Hypothalamus (tissue), 51 donors: ENCODE results near the gene OR10A2.
"Not testable (repeated sequence)": the region's sequence is repeated elsewhere in the genome, so short reads cannot be mapped to it uniquely, and the experiment has no call there.

Source experiments
- DNase-seq, 51 donors: peaks; one replicate each; lab custom pipeline; 2025; lab: John Stamatoyannopoulos, UW

The OR10A2 gene

DNA sequence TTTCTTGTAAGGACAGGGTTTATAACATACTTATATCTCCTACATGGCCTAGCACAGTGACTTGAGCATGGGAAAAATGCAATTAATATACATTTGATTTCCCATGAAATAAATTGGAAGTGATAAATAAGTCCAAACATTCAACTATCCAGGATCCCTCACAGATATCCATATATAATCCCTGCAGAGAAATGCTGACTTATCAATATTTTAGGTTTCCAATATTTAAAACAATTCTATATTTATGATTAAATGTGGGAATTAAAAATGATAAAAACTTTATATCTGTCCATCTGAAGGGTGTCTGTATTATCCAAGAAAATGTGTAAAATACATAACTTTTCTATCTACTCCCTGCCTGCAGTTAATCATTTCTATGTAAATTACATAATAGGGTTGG, 19.9 kb downstream of the OR10A2 start:
- no peak for DNase-seq

DNA sequence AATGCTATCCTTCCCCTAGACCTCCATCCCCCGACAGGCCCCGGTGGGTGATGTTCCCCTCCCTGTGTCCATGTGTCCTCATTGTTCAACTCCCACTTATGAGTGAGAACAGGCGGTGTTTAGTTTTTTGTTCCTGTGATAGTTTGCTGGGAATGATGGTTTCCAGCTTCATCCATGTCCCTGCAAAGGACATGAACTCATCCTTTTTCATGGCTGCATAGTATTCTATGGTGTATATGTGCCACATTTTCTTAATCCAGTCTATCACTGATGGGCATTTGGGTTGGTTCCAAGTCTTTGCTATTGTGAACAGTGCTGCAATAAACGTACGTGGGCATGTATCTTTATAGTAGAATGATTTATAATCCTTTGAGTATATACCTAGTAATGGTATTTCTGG, 24.9 kb downstream of the OR10A2 start:
- DNase-seq = not testable (repeated sequence)

DNA sequence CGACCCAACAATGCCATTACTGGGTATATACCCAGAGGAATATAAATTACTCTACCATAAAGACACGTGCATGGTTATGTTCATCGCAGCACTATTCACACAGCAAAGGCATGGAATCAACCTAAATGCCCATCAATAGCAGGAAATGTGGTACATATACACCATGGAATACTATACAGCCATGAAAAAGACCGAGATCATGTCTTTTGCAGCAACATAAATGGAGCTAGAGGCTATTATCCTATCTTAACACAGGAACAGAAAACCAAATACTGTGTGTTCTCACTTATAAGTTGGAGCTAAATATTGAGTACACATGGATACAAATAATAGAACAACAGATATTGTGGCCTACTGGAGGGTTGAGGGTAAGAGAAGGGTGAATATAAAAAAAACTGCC, 26.0 kb downstream of the OR10A2 start:
- no peak for DNase-seq

DNA sequence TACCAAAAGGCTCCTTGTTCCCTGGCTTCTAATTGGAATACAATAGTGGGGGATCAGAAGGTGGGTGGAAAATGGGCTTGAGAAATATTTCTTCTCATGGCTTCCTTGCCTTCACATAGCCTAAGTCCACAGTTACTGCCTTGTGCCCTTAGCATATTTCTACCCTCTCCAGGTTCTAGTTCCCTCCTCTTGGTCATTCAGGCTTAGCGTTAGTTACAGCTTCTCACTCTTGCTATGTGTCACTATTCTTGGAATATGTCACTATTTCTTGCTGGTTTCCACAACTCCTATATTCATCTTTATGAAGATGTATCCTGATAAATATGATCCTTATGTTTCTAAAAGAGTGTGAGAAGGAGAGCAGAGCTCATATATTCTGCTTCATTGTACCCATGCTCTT, 27.0 kb downstream of the OR10A2 start:
- DNase-seq = no peak

DNA sequence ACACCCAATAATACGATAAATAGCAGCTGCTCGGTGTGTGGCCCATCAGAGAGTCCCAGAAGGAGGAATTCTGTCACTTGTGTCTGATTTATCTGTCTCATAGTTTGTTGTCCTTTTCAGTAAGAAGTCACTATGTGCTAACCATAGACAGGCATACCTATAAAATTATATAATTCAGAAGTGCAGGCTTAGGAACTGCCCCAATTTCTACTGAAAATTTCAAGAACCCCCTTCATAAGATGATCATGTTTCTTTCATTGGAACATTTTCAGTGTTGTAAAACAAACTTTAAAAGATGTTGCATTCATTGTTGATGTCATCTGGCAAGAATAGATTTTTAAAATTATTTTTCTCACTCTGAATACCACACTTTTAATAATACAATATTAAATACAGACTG, 29.5 kb downstream of the OR10A2 start, which contains the start of gene OR2D2:
Gene OR2D2, minus strand, starts transcription at position 101 of the 400 bp plus-strand sequence. Its CDS starts 0 bp downstream, at position 101.
- DNase-seq = no peak

DNA sequence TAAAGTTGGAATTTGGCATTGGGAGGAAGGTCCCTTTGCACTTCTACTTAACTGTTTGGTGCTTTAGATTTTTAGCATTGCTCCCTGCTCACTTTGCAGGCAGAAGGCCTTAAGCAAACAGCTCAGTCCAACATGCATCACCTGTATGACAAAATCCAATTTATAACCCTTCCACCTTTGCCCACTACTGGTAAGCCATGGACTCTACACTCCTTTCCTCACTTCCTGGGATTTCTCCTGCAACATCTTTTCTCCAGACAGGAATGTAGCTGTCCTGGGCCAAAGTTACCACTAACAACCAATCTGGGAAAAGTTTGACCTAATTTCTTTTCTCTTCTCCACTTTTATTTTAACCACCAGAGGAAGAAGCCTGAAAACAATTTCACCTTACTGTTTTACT, 31.2 kb downstream of the OR10A2 start:
- DNase-seq = no peak

DNA sequence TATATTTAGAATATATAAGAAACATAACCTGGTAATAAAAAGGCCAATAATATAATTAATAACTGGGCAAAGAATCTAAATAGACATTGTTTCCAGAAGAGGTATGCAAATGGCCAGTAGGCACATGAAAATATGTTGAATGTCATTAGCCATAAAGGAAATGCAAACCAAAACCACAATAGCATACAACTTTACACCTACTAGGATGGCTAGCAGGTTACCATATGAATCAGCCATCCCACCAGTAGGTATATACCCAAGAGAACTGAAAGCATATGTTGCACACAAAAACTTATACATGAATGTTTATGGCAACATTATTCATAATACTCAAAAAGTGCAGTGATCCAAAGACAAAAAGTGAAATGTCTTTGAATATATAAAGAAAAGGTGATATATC, 32.2 kb downstream of the OR10A2 start:
- DNase-seq = no peak

DNA sequence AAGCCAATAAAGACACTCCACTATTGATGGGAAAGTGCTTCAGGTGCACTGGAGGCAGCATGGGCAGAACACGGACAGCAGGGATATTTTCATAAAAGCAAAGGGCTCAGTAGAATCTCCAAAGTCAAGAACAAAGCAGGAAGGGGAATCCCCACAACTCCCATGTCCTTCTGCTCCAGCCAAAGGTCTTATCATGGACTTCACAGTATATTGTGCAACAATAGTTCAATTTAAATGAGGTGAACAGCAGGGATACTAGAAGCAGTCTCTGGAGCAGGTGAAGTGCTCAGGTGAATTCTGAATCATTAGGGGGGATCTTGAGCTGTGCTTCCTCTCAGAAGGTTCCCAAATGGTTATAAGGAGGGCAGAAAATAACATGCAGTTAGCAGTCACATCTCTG, 36.1 kb downstream of the OR10A2 start:
- no peak for DNase-seq

DNA sequence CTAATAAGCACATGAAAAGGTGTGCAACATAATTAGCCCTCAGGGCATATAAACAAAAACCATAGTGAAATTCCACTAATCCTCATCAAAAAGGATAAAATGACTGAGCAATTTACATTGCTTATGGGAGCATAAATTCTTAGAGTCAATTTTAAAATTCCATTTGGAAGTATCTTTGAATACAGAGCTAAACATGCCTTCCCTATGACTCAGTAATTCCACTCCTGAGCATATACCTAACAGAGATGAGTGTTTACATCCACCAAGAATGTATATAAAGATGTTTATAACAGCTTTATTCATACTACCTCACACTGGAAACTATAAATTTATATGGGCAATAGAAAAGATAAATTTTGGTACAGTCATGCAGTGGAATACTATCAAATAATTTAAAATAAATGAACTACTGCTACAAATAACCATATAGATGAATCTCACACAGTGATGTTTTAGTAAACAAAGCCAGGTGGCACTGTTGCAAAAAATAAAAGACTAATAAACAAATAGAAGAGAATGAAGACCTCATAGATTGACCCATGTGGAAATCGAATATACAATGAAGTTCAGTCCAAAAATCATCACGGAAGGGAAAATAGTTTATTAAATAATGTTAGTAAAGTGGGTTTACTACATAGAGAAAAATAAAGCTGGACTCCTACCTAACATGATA, 37.6 kb downstream of the OR10A2 start:
- no peak for DNase-seq

DNA sequence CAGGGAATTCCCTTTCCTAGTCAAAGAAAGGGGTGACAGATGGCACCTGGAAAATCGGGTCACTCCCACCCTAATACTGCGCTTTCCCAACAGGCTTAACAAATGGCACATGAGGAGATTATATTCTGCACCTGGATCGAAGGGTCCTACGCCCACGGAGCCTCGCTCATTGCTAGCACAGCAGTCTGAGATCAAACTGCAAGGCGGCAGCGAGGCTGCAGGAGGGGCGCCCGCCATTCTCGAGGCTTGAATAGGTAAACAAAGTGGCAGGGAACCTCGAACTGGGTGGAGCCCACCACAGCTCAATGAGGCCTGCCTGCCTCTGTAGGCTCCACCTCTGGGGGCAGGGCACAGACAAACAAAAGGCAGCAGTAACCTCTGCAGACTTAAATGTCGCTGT, 41.9 kb downstream of the OR10A2 start:
- not testable (repeated sequence) for DNase-seq

DNA sequence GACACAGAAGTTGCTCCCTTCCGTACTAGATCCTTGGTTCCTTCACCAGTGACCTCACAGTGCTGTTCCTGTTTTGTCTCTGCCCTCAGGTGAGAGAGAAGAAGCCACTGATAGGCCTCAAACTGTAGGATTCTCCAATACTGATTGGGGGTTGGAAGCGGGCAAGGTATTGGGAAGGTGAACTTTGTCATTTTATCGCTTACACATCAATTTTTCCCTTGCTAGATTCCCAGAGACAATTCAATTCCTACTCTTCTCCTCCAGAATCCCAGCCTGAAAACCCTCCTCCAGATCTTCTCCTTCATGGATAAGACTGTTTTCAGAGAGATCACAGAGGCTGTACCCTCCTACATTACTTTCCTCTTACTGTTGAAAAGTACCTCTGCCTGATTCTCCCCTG, 48.5 kb downstream of the OR10A2 start:
- no peak for DNase-seq

DNA sequence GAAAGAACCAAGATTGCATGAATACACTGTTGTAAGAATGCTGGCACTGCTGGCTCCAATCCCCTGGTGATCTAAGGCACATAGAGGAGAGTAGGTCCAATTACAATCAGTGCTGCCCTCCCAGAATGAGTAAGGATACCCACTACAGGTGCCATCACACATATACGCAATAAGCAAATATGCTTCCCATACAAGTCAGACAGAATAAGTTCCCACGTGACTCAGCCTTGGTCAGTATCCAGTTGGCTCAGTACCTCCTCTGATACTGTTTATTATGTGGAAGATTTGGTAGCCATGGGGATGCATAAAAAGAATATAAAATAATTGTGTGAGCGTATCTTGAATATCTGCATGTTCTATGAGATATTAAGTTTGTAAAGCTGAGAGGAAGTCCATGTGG, 49.1 kb downstream of the OR10A2 start:
- DNase-seq = no peak

DNA sequence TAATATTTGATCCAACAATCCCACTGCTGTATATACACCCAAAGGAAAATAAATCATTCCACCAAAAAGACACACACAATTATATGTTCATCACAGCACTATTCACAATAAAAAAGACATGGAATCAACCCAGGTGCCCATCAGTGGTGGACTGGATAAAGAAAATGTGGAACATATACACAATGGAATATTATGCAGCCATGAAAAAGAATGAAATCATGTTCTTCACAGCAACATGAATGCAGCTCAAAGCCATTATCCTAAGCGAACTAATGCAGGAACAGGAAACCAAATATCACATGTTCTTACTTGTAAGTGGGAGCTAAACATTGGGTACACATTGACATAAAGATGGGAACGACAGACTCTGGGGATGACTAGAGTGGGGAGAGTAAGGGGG, 56.8 kb downstream of the OR10A2 start:
- no peak for DNase-seq

DNA sequence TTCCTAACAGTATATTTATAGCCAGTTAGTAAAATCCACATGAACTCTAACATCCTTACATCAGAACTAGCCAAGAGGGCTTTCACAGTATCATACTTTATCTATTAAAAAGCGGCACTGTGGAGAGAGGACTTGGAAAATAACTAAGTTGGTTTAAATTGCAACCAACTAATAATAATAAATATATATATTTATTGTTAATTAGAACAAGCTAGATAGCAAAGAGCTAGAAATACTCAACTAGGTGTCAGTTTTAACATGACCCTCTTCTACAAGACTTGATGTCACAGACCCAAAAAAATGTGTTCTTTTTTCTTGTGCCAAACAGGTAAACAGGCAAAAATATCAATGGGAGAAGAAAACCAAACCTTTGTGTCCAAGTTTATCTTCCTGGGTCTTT, 57.8 kb downstream of the OR10A2 start, which contains the start of gene OR2D3:
Gene OR2D3, plus strand, starts transcription at position 301 of the 400 bp plus-strand sequence. Its CDS starts 0 bp downstream, at position 301.
- no peak for DNase-seq
